UCSD-AML1 (cell line): ENCODE measurements around the gene GRID1.

Experiments used
- DNase-seq: peaks from one replicate; lab custom pipeline; 2025; ENCODE audit not compliant: unreplicated experiment; lab: John Stamatoyannopoulos, UW

Gene GRID1

GRCh38 chr10:86023336-86023735, 343.3 kb downstream of the GRID1 start:
- no peak for DNase-seq

GRCh38 chr10:86022906-86023305, 343.7 kb downstream of the GRID1 start:
- no peak for DNase-seq

- no peak for DNase-seq
Observed at GRCh38 chr10:86020134-86020533, 346.5 kb downstream of the GRID1 start.

- no peak for DNase-seq
Observed at GRCh38 chr10:86019141-86019540, 347.5 kb downstream of the GRID1 start.

- no peak for DNase-seq
Observed at GRCh38 chr10:86018735-86019058, 347.9 kb downstream of the GRID1 start.

GRCh38 chr10:86017841-86018734, 348.5 kb downstream of the GRID1 start:
- DNase-seq = peak; percentile 20

GRCh38 chr10:86013568-86013967, 353.0 kb downstream of the GRID1 start:
- DNase-seq = no peak

GRCh38 chr10:86007171-86007570, 359.4 kb downstream of the GRID1 start:
- DNase-seq = no peak

- DNase-seq = no peak
Observed at GRCh38 chr10:86004337-86004736, 362.3 kb downstream of the GRID1 start.

GRCh38 chr10:86003201-86003621, 363.4 kb downstream of the GRID1 start:
- no peak for DNase-seq

GRCh38 chr10:86001521-86001920, 365.1 kb downstream of the GRID1 start:
- no peak for DNase-seq

- no peak for DNase-seq
Observed at GRCh38 chr10:85997544-85997943, 369.1 kb downstream of the GRID1 start.

- no peak for DNase-seq
Observed at GRCh38 chr10:85995791-85996190, 370.8 kb downstream of the GRID1 start.

- DNase-seq = no peak
Observed at GRCh38 chr10:85993840-85994507, 372.6 kb downstream of the GRID1 start.

GRCh38 chr10:85993140-85993539, 373.5 kb downstream of the GRID1 start:
- DNase-seq = no peak

- no peak for DNase-seq
Observed at GRCh38 chr10:85992324-85992723, 374.3 kb downstream of the GRID1 start.

GRCh38 chr10:85986777-85987176, 379.8 kb downstream of the GRID1 start:
- no peak for DNase-seq

GRCh38 chr10:85983051-85983450, 383.5 kb downstream of the GRID1 start:
- DNase-seq = no peak

- DNase-seq = no peak
Observed at GRCh38 chr10:85979598-85979997, 387.0 kb downstream of the GRID1 start.

GRCh38 chr10:85978566-85979358, 387.8 kb downstream of the GRID1 start:
- no peak for DNase-seq

GRCh38 chr10:85977642-85978041, 389.0 kb downstream of the GRID1 start:
- DNase-seq = no peak
